ENCODE data around the gene ARMC6. TPM values are rescaled to one million over a fixed set of nuclear protein-coding genes. Genes with fewer than 3 reads are reported as not detected.
A peak's percentile ranks its signal among the peaks of the same experiment; 100 is the strongest.

ARMC6 gene
- total RNA-seq, 2 donors from 2014 or later: 21.0 to 38.6 TPM

- H3K27ac ChIP-seq: no peak overlapping the region
- H3K9me3 ChIP-seq: no peaks in the 10 kb centered on the region
- no peak for DNase-seq (ENCODE audit: low spot score)
- peaks cover 53% of the 10 kb centered on the region for H3K36me3 ChIP-seq
- no peak for TF ChIP-seq CTCF (IDR thresholded peaks at IDR 0.05)
- H3K4me1 ChIP-seq (ENCODE audit: control insufficient read depth in 1 of 2, low read depth in 2 of 2): peaks cover 5 to 6% of the 10 kb centered on the region in 2 donors
- no peak overlapping the region for H3K4me3 ChIP-seq
- H3K27me3 ChIP-seq (replicated peaks; ENCODE audit: insufficient read depth): no peaks in the 10 kb centered on the region
- ATAC-seq (ENCODE audit: insufficient number of reproducible peaks, low FRiP score, low read depth): no peak
Measured at GRCh38 chr19:19027228-19027627, 6.2 kb upstream of the ARMC6 start.

DNA sequence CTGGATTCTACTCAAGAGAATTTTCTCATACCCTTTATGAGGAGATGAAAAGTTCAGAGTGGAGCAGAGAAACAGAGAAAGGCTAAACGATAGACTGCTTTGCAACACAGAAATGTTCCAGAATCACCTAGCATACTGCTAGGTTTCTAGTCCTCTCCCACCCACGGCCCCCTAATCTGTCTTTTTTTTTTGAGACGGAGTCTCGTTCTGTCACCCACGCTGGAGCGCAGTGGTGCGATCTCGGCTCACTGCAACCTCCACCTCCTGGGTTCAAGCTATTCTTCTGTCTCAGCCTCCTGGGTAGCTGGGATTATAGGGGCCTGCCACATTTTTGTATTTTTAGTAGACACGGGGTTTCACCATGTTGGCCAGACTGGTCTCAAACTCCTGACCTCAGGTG lies 4.9 kb upstream of the ARMC6 start:
- Histone ChIP-seq H3K36me3 (peaks cover 42% of the 10 kb centered on the region), H3K27ac (no peak overlapping the region), H3K4me3 (no peak overlapping the region), H3K27me3 (replicated peaks; ENCODE audit: insufficient read depth) (no peaks in the 10 kb centered on the region), H3K9me3 (no peaks in the 10 kb centered on the region), H3K4me1 (ENCODE audit: control insufficient read depth in 1 of 2, low read depth in 2 of 2) (peaks cover 7% of the 10 kb centered on the region in 2 donors)
- ATAC-seq (ENCODE audit: insufficient number of reproducible peaks, low FRiP score, low read depth): no peak
- DNase-seq (ENCODE audit: low spot score): no peak
- no peak for TF ChIP-seq CTCF (IDR thresholded peaks at IDR 0.05)

DNA sequence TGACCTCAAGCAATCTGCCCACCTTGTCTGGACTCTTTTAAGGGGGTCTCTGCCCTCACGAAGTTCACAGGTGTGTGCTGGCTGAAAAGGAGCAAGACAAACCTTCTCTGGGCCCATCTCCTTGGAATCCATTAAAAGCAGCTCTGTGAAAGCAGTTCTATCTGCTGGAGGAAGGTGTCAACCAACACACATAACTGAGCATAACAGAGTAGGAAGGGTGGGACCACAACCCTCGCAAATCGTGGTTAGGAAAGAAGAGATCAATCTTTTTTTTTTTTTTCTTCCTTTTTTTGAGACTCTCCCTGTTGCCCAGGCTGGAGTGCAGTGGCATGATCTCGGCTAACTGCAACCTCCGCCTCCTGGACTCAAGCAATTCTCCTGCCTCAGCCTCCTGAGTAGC lies 1.5 kb upstream of the ARMC6 start:
- DNase-seq (ENCODE audit: low spot score) (no peak), ATAC-seq (ENCODE audit: insufficient number of reproducible peaks, low FRiP score, low read depth) (no peak)
- no peaks in the 10 kb centered on the region for H3K9me3 ChIP-seq
- TF ChIP-seq CTCF (IDR thresholded peaks at IDR 0.05): no peak
- H3K4me1 ChIP-seq (ENCODE audit: control insufficient read depth in 1 of 2, low read depth in 2 of 2): peaks cover 10 to 19% of the 10 kb centered on the region in 2 donors
- peak overlapping the region; percentile 73 for H3K4me3 ChIP-seq
- H3K27ac ChIP-seq: peak overlapping the region in 1 of 2 donors; percentile 91
- H3K27me3 ChIP-seq (replicated peaks; ENCODE audit: insufficient read depth): no peaks in the 10 kb centered on the region
- peaks cover 16% of the 10 kb centered on the region for H3K36me3 ChIP-seq

DNA sequence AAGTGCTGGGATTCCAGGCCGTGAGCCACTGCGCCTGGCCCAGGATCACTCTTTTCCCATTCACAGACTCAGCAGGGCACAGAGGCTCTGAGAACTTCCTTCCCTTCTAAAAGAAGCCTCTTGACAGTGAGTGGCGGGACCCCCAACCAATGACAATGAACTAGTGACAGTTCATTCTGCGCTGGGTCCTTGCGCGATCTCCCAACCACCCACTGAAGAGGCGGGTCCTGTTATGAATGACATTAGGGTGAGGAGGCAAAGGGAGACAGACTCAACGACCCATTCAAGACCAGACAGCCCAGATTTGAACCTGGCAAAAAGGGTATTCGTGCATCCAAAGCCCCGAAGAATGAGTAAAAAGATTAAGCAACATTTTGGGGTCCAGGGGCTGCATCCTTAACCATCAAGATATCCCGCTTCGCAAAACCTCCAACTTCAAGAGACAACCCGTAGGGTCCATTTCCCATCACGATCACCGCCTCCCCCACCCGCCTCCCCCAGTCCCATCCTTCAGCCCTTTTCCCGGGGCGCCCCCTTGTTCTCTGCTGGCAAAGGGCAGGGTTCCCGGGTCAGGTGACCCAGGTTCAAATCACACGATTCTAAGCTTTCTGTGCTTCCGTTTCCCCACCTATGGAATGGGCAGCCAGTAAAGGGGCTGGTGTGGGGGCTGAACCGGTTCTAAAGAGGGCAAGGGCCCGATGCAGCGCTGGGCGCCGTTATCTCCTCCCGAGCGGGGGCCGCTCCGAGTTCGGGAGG lies 805 bp upstream of the ARMC6 start:
- H3K36me3 ChIP-seq: peaks cover 14% of the 10 kb centered on the region
- H3K4me1 ChIP-seq (ENCODE audit: control insufficient read depth in 1 of 2, low read depth in 2 of 2): peaks cover 10 to 19% of the 10 kb centered on the region in 2 donors
- peak overlapping the region; percentile 73 for H3K4me3 ChIP-seq
- H3K9me3 ChIP-seq: no peaks in the 10 kb centered on the region
- peak overlapping the region; percentile 89 to 91 for H3K27ac ChIP-seq
- no peak for TF ChIP-seq CTCF (IDR thresholded peaks at IDR 0.05)
- peak; percentile 83 for ATAC-seq (ENCODE audit: insufficient number of reproducible peaks, low FRiP score, low read depth)
- peak; percentile 86 for DNase-seq (ENCODE audit: low spot score)
- H3K27me3 ChIP-seq (replicated peaks; ENCODE audit: insufficient read depth): no peaks in the 10 kb centered on the region

DNA sequence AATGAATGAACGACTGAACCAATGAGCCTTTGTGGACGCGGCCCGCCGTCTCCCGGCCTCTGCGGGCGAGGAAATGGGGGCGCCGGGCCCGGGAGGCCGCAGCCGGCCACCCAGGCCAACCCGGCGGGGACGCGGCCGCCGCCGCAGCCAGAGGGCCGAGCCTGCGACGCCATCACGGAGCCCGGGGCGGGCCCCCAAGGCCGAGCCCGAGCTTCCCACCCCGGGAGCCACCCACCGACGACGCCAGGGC lies 302 bp upstream of the ARMC6 start:
- Histone ChIP-seq H3K4me1 (ENCODE audit: control insufficient read depth in 1 of 2, low read depth in 2 of 2) (peaks cover 10 to 19% of the 10 kb centered on the region in 2 donors), H3K27ac (peak overlapping the region; percentile 89 to 91), H3K4me3 (peak overlapping the region; percentile 73), H3K9me3 (no peaks in the 10 kb centered on the region), H3K27me3 (replicated peaks; ENCODE audit: insufficient read depth) (no peaks in the 10 kb centered on the region), H3K36me3 (peaks cover 10% of the 10 kb centered on the region)
- ATAC-seq (ENCODE audit: insufficient number of reproducible peaks, low FRiP score, low read depth) (no peak), DNase-seq (ENCODE audit: low spot score) (no peak)
- TF ChIP-seq CTCF (IDR thresholded peaks at IDR 0.05): no peak
